OCI-LY1 (cell line): Measurements from ENCODE around the gene MITD1.

Experiments used
- H2AFZ ChIP-seq: fragments of 200-600 bp; sonication (generic), shearing (Covaris generic); 2 replicates; pipeline ENCODE4 v1.6.0; 2014; ENCODE audit warnings: antibody characterized with exemption, mild to moderate bottlenecking, low read length
- H3F3A ChIP-seq: fragments of 200-600 bp; sonication (generic), shearing (Covaris generic); 2 replicates; pipeline ENCODE4 v1.6.0; 2014; ENCODE audit warnings: mild to moderate bottlenecking, antibody characterized with exemption, low read length, moderate library complexity; ENCODE audit not compliant: insufficient read depth
- H3K27ac ChIP-seq: fragments of 200-600 bp; sonication (generic); 2 replicates; pipeline ENCODE4 v1.5.1; 2014; ENCODE audit warnings: low read length, mixed run types, mild to moderate bottlenecking, low read depth; ENCODE audit not compliant: poor library complexity, severe bottlenecking
- H3K27me3 ChIP-seq: fragments of 200-600 bp; sonication (generic); 2 replicates; pipeline ENCODE4 v1.6.0; 2014; ENCODE audit warnings: antibody characterized with exemption, mild to moderate bottlenecking, low read length, moderate library complexity; ENCODE audit not compliant: insufficient read depth
- H3K36me3 ChIP-seq: fragments of 200-600 bp; sonication (generic); 2 replicates; pipeline ENCODE4 v1.6.1; 2014; ENCODE audit warnings: mild to moderate bottlenecking, antibody characterized with exemption, low read length, moderate library complexity, mixed read lengths; ENCODE audit not compliant: insufficient read depth
- H3K4me1 ChIP-seq: fragments of 200-600 bp; sonication (generic); 2 replicates; pipeline ENCODE4 v1.5.1; 2014; ENCODE audit warnings: mild to moderate bottlenecking, low read length, moderate library complexity; ENCODE audit not compliant: insufficient read depth, severe bottlenecking
- H3K4me2 ChIP-seq: fragments of 200-600 bp; sonication (generic), shearing (Covaris generic); 2 replicates; pipeline ENCODE4 v1.6.1; 2014; ENCODE audit warnings: low read length
- H3K4me3 ChIP-seq: fragments of 200-600 bp; sonication (generic); 2 replicates; pipeline ENCODE4 v1.5.1; 2014; ENCODE audit warnings: low read length, low read depth, mild to moderate bottlenecking, mixed read lengths; ENCODE audit not compliant: poor library complexity, severe bottlenecking
- H3K79me2 ChIP-seq: fragments of 200-600 bp; shearing (Covaris generic); 2 replicates; pipeline ENCODE4 v1.6.1; 2016; ENCODE audit warnings: mixed run types, low read length, mixed read lengths; ENCODE audit not compliant: insufficient read depth
- H3K9ac ChIP-seq: fragments of 200-600 bp; sonication (generic), shearing (Covaris generic); 2 replicates; pipeline ENCODE4 v1.6.1; 2014; ENCODE audit warnings: mild to moderate bottlenecking, low read length, mixed read lengths
- H3K9me2 ChIP-seq: fragments of 200-600 bp; sonication (generic), shearing (Covaris generic); 2 replicates; pipeline ENCODE4 v1.6.1; 2014; ENCODE audit warnings: low read depth, mild to moderate bottlenecking, low read length, mixed read lengths
- H3K9me3 ChIP-seq: fragments of 200-600 bp; shearing (Covaris generic); 2 replicates; pipeline ENCODE4 v1.6.1; 2014; ENCODE audit warnings: low read length, mixed read lengths
- H4K20me1 ChIP-seq: fragments of 200-600 bp; sonication (generic), shearing (Covaris generic); 2 replicates; pipeline ENCODE4 v1.6.0; 2016; ENCODE audit warnings: mild to moderate bottlenecking, low read length; ENCODE audit not compliant: insufficient read depth
- EZH2 ChIP-seq: fragments of 200-600 bp; sonication (generic), shearing (Covaris generic); IDR thresholded peaks from 2 replicates; pipeline ENCODE4 v1.8.0; 2017; ENCODE audit warnings: borderline replicate concordance, mixed run types, mild to moderate bottlenecking, antibody characterized with exemption, low read length, moderate library complexity, mixed read lengths
- TF ChIP-seq, protein P1 (sequence below): fragments of 200-600 bp; sonication (generic), shearing (Covaris generic); IDR thresholded peaks from 2 replicates; pipeline ENCODE4 v1.5.1; 2017; ENCODE audit warnings: mild to moderate bottlenecking, antibody characterized with exemption, low read length, moderate library complexity, mixed read lengths

Gene MITD1

DNA sequence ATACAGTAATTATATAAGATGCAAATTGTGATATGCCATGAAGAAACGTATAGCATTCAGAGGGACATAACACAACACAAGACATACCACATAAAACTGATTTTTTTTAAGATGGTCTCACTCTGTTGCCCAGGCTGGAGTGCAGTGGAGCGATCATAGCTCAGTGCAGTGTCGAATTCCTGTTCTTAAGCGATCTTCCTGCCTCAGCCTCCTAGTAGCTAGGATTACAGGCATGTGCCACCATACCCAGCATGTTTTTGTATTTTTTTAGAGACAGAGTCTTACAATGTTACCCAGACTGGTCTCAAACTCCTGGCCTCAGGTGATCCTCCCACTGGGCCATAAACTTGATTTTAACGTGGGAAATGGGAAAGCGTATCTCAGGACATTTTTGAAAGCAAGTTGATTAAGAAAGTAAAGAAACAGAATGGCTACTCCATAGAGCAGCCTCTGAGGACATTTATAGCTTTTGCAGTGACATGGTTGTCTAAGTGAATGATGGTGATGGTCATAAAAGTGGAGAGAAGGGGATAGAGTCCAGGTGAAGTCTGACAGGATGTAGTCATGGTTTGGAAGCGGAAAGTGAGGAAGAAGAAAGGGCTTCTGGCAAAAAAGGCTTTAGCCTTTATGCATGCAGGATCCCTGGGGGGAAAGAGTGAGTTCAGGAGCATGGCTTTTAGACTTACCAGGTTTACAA, 28.5 kb downstream of the MITD1 start:
- no peak overlapping the region; the same call in 1 of the 2 replicates for H3K4me2 ChIP-seq
- no peak for TF ChIP-seq EZH2
- TF ChIP-seq, protein P1, sequence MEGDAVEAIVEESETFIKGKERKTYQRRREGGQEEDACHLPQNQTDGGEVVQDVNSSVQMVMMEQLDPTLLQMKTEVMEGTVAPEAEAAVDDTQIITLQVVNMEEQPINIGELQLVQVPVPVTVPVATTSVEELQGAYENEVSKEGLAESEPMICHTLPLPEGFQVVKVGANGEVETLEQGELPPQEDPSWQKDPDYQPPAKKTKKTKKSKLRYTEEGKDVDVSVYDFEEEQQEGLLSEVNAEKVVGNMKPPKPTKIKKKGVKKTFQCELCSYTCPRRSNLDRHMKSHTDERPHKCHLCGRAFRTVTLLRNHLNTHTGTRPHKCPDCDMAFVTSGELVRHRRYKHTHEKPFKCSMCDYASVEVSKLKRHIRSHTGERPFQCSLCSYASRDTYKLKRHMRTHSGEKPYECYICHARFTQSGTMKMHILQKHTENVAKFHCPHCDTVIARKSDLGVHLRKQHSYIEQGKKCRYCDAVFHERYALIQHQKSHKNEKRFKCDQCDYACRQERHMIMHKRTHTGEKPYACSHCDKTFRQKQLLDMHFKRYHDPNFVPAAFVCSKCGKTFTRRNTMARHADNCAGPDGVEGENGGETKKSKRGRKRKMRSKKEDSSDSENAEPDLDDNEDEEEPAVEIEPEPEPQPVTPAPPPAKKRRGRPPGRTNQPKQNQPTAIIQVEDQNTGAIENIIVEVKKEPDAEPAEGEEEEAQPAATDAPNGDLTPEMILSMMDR = no peak
- no peaks in the 10 kb centered on the region for H3K27me3 ChIP-seq
- no peak overlapping the region for H2AFZ ChIP-seq
- no peaks in the 10 kb centered on the region for H3K9me3 ChIP-seq
- no peak overlapping the region for H3K4me3 ChIP-seq
- H4K20me1 ChIP-seq = no peaks in the 10 kb centered on the region
- no peaks in the 10 kb centered on the region for H3F3A ChIP-seq
- H3K79me2 ChIP-seq = peaks cover 9% of the 10 kb centered on the region; the same call in 1 of the 2 replicates
- peaks cover 11% of the 10 kb centered on the region; the same call in 1 of the 2 replicates for H3K36me3 ChIP-seq
- H3K9ac ChIP-seq = no peak overlapping the region
- H3K9me2 ChIP-seq = no peaks in the 10 kb centered on the region
- no peak overlapping the region for H3K27ac ChIP-seq
- H3K4me1 ChIP-seq = peaks cover 34% of the 10 kb centered on the region

DNA sequence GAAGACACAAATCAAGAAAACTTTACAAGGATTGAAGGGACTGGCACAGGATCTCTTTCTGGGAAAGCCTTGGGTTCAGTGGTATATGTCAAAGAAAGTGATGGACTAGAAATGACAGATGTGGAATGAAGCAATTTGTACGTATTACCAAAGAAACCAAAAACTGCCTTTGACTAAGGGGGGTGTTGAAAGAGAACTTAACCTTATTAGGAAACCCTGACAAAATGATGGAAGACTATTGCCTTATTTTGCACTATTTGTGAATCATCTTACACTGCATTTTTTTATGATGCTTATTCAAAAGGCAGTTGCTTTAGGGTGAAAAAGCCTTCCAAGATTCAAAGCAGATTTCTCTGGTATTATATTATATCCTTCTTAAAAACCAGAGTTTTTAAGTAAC, 30.2 kb downstream of the MITD1 start:
- Histone ChIP-seq H3K36me3 (no peaks in the 10 kb centered on the region), H3K9ac (no peak overlapping the region), H3K4me3 (no peak overlapping the region), H3K9me3 (no peaks in the 10 kb centered on the region), H3K27ac (no peak overlapping the region), H2AFZ (no peak overlapping the region), H3K4me1 (peaks cover 25% of the 10 kb centered on the region), H3K79me2 (peaks cover 7% of the 10 kb centered on the region; the same call in 1 of the 2 replicates), H3F3A (no peaks in the 10 kb centered on the region), H3K4me2 (no peak overlapping the region), H3K9me2 (no peaks in the 10 kb centered on the region), H4K20me1 (no peaks in the 10 kb centered on the region), H3K27me3 (no peaks in the 10 kb centered on the region)
- TF ChIP-seq, protein P1 = no peak
- TF ChIP-seq EZH2 = no peak

DNA sequence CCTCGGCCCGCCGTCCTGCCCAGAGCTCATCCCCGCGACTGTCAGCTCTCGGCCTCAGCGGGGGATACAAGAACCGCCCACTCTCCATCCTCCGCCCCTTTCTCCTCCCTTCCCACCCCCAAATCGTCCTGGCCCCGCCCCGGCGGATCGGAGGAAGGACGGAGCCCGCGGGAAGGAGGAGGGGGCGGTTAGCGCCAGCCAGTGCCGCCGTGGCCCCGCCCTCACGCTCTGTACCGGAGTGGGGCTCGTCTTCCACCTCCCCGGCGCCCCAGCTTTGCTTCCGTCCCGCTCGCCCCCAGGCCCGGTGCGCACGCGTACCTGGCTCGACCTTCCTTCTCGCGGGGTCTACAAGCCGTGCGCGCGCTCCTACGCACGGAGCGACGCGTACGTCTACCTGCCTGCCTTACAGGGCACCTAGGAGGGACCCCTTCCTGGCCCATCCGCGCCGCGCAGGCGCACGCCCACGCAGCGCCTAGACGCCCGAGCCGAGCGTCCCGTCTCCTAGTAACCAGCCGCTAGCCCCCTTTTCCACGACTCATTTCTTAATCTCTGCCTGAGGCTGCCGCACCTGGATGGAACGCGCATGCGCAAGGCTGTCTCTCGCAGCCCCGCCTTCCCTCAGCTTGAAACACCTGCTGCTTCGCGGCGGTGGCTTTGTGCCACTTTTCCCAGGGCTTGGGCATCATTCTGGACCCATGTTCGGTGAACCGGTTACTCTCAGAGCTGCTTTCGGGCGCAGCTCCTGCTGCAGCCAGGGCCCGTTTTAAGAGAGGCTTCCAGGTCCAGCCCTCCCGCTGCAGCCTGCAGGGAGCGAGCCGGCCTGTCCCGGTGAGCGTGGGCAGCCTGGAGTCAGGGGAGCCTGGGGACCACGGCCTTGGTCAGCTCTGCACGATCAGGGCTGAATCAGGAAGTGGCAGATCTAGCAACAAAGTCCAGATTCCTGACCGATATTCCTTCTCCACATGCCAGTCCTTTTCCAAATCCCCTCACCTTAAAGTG, 39.4 kb downstream of the MITD1 start, which contains the start of gene C2orf15:
Gene C2orf15, plus strand, starts transcription at position 598 of the 999 bp plus-strand sequence. CDS start 8,852 bp downstream, outside the sequence.
- H3K4me2 ChIP-seq = peak within 1 kb of the TSS; percentile 85
- peak within 1 kb of the TSS; percentile 84 for H3K4me3 ChIP-seq
- H2AFZ ChIP-seq = peak within 1 kb of the TSS; percentile 53; the same call in 1 of the 2 replicates
- peak within 1 kb of the TSS; percentile 43 for H3K27ac ChIP-seq
- H3K9me2 ChIP-seq = no peaks in the 10 kb centered on the region
- H3K9ac ChIP-seq = peak within 1 kb of the TSS; percentile 77
- no peaks in the 10 kb centered on the region for H4K20me1 ChIP-seq
- no peaks in the 10 kb centered on the region for H3K9me3 ChIP-seq
- no peaks in the 10 kb centered on the region for H3F3A ChIP-seq
- H3K27me3 ChIP-seq = no peaks in the 10 kb centered on the region
- no peaks in the 10 kb centered on the region for H3K36me3 ChIP-seq
- 0 out of 2 replicates have a peak, but pooled peaks cover 3% of the 10 kb centered on the region for H3K79me2 ChIP-seq
- peaks cover 22% of the 10 kb centered on the region for H3K4me1 ChIP-seq
- TF ChIP-seq, protein P1 = no peak
- TF ChIP-seq EZH2 = no peak
